ENCODE results near the gene HOXD13. TPM values are rescaled to one million over a fixed set of nuclear protein-coding genes. Genes with fewer than 3 reads are reported as not detected.

The HOXD13 gene
- total RNA-seq, 1 experiment from 2014 or later: 3.2 TPM

DNA sequence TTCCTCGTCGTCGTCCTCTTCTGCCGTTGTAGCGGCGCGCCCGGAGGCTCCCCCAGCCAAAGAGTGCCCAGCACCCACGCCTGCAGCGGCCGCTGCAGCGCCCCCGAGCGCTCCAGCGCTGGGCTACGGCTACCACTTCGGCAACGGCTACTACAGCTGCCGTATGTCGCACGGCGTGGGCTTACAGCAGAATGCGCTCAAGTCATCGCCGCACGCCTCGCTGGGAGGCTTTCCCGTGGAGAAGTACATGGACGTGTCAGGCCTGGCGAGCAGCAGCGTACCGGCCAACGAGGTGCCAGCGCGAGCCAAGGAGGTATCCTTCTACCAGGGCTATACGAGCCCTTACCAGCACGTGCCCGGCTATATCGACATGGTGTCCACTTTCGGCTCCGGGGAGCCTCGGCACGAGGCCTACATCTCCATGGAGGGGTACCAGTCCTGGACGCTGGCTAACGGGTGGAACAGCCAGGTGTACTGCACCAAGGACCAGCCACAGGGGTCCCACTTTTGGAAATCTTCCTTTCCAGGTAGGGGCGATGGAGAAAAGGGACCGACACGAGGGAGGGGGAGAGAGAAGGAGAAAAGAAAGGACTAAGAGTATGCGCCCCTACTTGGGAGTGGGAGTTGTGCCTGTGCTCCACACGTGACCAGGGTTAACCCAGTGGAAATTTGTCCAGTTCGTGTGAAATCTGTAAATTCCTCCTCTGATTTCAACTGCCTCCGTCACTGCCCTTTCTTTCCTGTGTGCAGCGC lies 800 bp downstream of the HOXD13 start:
- DNase-seq (ENCODE audit: low read depth): peak; percentile 45

- DNase-seq (ENCODE audit: low read depth): no peak
Observed at GRCh38 chr2:176093898-176094249, 1.4 kb downstream of the HOXD13 start.

- no peak for DNase-seq (ENCODE audit: low read depth)
Observed at GRCh38 chr2:176094349-176094748, 1.8 kb downstream of the HOXD13 start.

- DNase-seq (ENCODE audit: low read depth): no peak
Observed at GRCh38 chr2:176095421-176095820, 2.9 kb downstream of the HOXD13 start.

DNA sequence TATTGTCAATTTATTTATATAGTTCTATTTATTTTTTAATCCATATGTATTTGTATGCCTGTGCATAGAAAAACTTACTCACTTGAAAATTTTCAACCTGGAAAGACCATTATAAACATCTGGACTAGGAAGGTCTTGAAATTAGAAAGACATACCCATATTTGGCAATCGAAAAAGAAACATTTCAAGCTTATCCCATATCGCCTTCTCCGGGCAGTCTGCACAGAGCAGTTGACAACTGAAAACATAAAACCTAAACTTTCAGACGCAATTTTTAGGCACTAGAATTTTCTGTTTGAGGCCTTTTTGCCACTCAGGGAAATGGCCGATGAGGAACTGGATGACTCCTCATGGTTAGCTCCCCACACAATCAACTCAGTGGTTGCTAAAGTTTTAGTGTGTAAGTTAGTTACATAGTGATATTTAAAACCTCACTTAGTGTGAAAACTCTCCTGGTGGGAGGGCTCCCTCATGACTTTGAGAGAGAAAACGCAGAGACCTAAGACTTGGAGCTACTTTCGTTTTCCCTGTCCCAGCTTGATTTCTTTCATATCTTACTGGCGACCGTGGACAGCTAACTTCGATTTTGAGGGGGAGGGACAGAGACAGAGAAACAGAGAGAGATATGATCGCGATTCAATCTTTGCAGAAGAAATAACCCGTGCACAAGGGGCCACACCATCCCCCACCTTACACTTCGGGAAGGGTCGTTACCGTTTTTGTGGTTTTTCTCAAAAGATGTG lies 3.9 kb downstream of the HOXD13 start:
- DNase-seq (ENCODE audit: low read depth): peak; percentile 20

DNA sequence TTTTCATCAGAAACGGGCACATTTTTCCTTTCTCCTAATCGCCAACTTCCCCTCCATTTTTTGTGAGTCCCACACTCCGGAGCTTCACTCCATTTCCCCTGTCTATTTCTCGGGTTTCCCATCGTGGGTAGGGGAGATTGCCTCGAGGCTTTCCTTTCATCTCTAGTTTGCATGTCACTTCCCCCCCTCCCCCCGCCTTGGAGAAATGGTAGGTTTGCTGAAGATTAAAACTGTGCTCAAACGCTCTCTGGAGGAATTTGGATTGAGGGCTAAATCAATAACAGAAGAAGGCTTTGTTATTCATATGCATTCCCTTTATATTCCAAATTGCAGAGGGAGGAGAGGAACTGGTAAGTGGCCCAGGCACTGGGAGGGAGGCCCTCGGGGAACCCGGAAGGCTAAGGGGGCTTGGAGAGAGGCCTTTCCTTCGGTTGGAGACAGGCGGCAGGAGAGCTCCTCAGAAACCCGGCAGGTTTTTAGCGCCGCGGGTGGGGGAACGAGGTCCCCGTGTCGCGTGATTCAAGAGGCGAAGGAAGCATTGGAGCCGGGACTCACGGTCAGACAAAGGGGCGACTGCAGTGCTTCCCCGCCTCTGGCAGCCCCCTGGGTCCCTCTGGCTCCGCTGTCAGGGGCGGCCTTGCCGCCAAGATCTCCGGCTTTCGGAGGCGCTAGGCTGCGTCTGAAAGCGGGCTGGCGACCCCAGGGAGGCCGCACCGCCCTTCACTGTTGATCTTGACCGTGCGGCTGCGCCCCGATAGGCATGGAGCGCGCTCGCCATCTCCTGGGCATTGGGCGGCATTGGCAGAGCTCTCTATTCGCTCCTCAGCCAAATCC lies 4.7 kb downstream of the HOXD13 start:
- DNase-seq (ENCODE audit: low read depth): peak; percentile 84

- DNase-seq (ENCODE audit: low read depth): no peak
Observed at GRCh38 chr2:176097820-176098365, 5.4 kb downstream of the HOXD13 start.

DNA sequence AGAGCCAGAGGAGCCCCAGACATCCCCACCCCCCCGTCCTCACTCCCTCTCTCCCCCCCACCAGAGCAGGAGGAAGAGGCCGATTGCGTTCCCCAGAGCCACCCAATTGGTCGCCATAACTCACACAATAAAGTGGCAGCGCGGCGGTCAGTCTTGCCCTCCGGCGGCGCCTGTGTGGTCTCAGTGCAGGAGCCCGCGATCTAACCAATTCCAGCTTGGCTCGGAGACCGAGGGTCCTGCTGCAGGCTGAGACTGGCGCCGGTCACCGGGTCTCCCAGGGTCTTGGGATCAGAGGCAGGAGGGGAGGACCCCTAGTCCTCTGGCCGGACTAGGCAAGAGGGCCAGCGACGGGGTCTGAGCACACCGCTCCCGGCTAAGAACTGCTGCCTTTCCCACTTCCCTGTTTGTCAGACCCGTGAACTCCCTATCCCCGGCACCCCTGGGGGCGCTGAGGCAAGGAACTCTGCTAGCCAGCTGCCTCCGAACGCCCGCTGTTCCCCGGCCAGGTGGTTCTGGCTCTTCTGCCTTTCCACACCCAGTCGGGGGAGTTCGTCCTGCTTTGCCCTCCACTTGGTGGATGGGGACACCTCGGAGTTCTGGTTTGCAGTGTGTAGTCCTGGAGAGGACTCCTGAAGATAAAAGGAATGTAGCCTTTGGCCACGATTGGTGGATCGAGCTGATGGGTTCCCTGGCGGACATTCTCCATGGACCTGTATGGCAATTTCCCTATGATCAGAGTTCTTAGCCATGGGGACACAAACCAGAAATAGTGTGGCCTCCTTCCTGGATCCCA lies 6.0 kb downstream of the HOXD13 start:
- no peak for DNase-seq (ENCODE audit: low read depth)

- no peak for DNase-seq (ENCODE audit: low read depth)
Observed at GRCh38 chr2:176099159-176099727, 6.7 kb downstream of the HOXD13 start.

GRCh38 chr2:176099728-176100546 lies 7.4 kb downstream of the HOXD13 start, which contains the start of gene HOXD12:
TSS of gene HOXD12 (plus strand) at chr2:176099795. CDS start at chr2:176099802, 7 bp downstream.
- DNase-seq (ENCODE audit: low read depth): no peak

- no peak for DNase-seq (ENCODE audit: low read depth)
Observed at GRCh38 chr2:176100547-176101140, 8.1 kb downstream of the HOXD13 start.

DNA sequence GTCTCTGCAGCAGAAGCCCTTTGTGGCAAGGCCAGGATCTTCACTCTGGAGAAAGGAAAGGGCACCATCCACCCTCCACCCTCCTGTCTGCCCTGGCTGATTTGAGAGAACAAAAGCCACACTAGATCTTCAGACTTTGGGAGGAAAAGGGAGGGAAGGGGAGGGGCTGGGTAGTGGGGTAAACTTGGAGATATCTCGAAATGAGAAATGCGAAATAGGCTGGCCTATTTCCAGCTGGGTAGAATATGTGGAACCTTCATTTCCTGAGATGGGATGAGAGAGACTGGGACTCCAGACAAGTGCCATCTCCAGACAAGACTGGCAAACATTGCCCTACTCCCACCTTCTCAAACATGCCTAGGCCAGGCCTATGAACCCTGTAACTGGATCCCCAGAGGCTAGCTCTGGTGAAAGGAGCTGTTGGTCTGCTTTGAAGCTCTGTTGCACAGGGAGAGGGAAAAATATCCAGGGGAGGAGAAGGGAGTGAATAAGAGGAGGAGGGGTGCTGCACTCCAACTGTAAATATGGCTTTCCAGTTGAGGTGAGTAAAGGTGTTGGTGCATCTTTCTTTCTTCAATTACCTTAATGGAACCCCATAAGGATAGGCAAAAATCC lies 8.8 kb downstream of the HOXD13 start:
- DNase-seq (ENCODE audit: low read depth): no peak

- DNase-seq (ENCODE audit: low read depth): no peak
Observed at GRCh38 chr2:176101842-176102241, 9.3 kb downstream of the HOXD13 start.

GRCh38 chr2:176102309-176102866 lies 9.9 kb downstream of the HOXD13 start:
- no peak for DNase-seq (ENCODE audit: low read depth)

DNA sequence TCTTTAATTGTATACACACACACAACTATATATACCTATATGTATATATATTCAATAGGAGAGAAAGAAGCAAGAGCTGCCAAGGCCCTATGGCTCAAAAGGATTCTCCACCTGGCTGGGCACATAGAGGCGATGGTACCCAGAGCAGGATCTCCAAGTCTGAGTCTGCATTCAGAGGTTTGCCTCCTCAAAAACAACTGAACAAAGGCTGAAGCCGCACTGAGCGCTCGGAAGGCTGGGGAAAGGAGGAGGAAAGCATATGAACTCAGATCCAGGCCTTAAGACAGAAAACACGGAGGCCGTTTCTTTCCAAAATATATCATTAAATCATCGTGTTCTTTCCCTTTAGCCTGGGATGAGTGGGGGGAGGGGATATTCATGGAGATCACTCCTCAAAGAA lies 10.7 kb downstream of the HOXD13 start:
- DNase-seq (ENCODE audit: low read depth): no peak

GRCh38 chr2:176103742-176104315 lies 11.3 kb downstream of the HOXD13 start:
- DNase-seq (ENCODE audit: low read depth): no peak

GRCh38 chr2:176104316-176105077 lies 12.0 kb downstream of the HOXD13 start:
- DNase-seq (ENCODE audit: low read depth): peak; percentile 48
